HL-60/S4 (cell line): Measurements from ENCODE around the gene HOXD9.

Experiments
- in situ Hi-C: fragments of 300-500 bp; cut with MboI; formaldehyde crosslinking; loops from 2 replicates; pipeline ENCODE4 v1.14.3; 2022; ENCODE audit warnings: low sequenced_read_pairs

HOXD9 gene

GRCh38 chr2:176096986-176097819, 25.3 kb upstream of the HOXD9 start:
- in situ Hi-C loops, result loop anchor here (10.0 kb wide), 2 partner anchors 402 to 732 kb away; no protein-coding TSS in a partner anchor

GRCh38 chr2:176097820-176098365, 24.6 kb upstream of the HOXD9 start:
- in situ Hi-C loops, result loop anchor here (10.0 kb wide), 2 partner anchors 403 to 733 kb away; no protein-coding TSS in a partner anchor

DNA sequence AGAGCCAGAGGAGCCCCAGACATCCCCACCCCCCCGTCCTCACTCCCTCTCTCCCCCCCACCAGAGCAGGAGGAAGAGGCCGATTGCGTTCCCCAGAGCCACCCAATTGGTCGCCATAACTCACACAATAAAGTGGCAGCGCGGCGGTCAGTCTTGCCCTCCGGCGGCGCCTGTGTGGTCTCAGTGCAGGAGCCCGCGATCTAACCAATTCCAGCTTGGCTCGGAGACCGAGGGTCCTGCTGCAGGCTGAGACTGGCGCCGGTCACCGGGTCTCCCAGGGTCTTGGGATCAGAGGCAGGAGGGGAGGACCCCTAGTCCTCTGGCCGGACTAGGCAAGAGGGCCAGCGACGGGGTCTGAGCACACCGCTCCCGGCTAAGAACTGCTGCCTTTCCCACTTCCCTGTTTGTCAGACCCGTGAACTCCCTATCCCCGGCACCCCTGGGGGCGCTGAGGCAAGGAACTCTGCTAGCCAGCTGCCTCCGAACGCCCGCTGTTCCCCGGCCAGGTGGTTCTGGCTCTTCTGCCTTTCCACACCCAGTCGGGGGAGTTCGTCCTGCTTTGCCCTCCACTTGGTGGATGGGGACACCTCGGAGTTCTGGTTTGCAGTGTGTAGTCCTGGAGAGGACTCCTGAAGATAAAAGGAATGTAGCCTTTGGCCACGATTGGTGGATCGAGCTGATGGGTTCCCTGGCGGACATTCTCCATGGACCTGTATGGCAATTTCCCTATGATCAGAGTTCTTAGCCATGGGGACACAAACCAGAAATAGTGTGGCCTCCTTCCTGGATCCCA, 24.0 kb upstream of the HOXD9 start:
- in situ Hi-C loops, result loop anchor here (10.0 kb wide), 2 partner anchors 404 to 734 kb away; no protein-coding TSS in a partner anchor

GRCh38 chr2:176099159-176099727, 23.3 kb upstream of the HOXD9 start:
- in situ Hi-C loops, result loop anchor here (10.0 kb wide), 2 partner anchors 404 to 734 kb away; no protein-coding TSS in a partner anchor

- in situ Hi-C loops, result loop anchor here (10.0 kb wide), 2 partner anchors 405 to 735 kb away; no protein-coding TSS in a partner anchor
Observed at GRCh38 chr2:176099728-176100546, 22.6 kb upstream of the HOXD9 start, which contains the start of gene HOXD12. TSS of gene HOXD12 (plus strand) at chr2:176099795. CDS start at chr2:176099802, 7 bp downstream.

GRCh38 chr2:176100547-176101140, 21.9 kb upstream of the HOXD9 start:
- in situ Hi-C loops, result no loop called here

- in situ Hi-C loops, result no loop called here
Observed at GRCh38 chr2:176101216-176101830, 21.2 kb upstream of the HOXD9 start.

DNA sequence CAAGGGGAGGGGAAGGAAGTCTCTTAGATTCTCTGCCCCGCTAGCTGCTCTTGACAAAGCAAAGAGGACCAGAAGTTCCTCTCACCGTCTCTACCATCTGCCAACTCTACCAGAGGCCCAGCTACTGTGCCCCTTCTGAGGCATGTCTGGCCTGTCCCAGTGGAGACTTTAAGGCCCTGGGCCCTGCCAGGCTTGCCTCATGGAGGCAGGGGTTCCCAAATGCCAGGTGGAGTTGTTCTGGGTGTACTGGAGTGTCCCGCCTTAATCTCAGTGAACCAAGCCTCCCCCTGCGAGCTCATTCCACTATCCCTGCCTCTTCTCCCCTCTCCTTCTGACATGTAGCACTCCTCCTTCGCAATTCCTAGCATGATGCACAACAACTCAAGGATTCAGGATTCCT, 20.7 kb upstream of the HOXD9 start:
- in situ Hi-C loops, result no loop called here

DNA sequence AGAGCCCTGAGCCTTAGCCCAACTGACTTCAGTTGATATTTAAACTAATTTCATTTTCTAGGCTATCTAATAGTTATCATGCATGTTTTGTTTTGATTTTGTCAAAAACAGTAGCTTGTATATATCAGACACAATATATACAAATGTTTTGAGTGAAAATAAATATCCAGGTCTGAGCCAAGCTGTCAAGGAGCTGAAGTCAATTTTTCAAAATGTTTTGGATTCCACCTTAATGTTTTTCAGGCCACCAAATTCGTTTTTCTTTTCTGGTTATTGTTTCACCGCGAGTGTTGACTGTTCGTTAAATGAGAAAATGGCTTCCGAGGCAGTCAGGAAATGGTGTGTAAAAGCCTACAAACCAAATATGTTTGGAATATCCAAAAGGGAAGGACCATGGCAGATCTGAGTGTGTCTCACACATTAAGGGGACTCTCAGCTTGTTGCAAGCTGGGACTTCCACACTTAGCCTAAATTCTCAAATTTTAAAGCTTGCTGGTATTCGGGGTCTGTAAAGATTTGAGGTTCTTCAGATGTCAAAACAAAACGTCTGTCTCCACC, 20.1 kb upstream of the HOXD9 start:
- in situ Hi-C loops, result no loop called here

DNA sequence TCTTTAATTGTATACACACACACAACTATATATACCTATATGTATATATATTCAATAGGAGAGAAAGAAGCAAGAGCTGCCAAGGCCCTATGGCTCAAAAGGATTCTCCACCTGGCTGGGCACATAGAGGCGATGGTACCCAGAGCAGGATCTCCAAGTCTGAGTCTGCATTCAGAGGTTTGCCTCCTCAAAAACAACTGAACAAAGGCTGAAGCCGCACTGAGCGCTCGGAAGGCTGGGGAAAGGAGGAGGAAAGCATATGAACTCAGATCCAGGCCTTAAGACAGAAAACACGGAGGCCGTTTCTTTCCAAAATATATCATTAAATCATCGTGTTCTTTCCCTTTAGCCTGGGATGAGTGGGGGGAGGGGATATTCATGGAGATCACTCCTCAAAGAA, 19.3 kb upstream of the HOXD9 start:
- in situ Hi-C loops, result no loop called here

- in situ Hi-C loops, result no loop called here
Observed at GRCh38 chr2:176103742-176104315, 18.7 kb upstream of the HOXD9 start.

- in situ Hi-C loops, result no loop called here
Observed at GRCh38 chr2:176104316-176105077, 18.0 kb upstream of the HOXD9 start.

DNA sequence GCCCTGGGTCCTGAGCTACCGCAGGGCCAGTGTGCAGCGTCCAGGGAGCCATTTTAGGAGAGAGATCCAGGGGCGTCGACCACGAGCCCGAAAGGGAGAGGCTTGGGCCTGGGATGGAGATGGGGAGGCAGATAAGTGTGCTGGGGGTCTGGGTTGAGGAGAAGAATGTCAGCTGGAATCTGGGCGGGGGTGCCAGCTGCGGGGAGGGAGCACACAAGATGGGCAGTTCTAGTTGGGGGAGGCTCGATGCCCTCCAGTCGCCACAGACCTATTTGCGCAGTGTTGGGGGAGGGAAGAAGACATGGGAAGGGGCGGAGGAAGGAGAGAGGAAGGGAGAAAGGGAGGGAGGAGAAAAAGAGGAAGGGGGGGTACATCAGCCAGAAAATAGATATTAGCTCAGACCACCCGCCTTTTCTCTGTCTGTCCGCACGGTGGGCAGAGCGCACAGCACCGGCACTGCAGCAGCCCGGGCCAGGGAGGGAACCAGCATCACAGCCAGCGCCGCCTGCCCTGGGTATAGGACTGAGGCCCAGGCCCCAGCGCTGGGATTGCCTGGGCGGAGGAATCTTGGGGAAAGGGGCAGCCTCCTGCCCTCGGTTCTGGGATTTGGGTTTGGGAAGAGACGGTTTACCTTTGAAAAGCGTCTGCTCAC, 17.3 kb upstream of the HOXD9 start:
- in situ Hi-C loops, result no loop called here

GRCh38 chr2:176105730-176106580, 16.6 kb upstream of the HOXD9 start:
- in situ Hi-C loops, result no loop called here

DNA sequence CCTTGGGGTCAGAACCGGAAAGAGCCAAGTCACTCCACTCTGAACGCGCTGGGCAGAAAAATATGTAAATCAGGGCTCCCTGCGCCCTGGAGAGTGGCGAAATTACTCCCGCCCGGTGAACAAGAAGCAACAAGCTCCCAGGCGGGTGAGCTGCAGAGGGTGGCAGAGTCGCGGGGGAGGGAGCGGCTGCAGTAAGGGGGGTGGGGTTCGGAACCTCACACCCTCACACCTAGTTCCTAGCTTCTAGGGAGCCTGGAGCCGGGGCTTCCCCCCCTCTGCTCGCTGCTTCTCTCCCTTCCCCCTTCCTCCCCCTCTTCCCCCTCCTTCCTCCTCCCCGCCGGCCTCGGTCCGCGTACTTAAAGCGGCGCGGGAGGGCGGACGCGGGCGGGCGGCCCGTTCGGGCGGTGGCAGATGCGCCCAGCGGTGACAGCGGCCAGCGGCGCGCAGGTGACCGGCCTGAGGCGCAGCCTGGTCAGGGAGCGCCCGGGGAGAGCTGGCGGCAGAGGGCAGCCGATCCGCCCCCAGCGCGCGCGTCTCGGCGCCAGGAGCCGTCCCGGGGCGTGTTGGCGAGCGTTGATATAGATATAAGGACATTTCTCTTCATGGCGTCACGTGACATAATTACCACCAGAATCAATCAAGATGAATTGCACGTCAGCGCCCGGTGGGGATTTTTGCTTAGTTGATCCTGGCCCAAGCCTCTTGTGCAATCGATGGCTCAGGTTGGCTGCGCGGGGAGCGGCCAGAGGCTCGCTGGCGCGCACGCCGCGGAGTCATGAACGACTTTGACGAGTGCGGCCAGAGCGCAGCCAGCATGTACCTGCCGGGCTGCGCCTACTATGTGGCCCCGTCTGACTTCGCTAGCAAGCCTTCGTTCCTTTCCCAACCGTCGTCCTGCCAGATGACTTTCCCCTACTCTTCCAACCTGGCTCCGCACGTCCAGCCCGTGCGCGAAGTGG, 15.7 kb upstream of the HOXD9 start, which contains the start of gene HOXD11:
HOXD11 (plus strand) TSS at position 700 of the 959 bp plus-strand sequence; CDS start at position 776, 76 bp downstream.
- in situ Hi-C loops, result no loop called here
